A204.1 (cell line): ENCODE measurements around the gene KLHL10.
"Not testable (repeated sequence)": the region's sequence is repeated elsewhere in the genome, so short reads cannot be mapped to it uniquely, and the experiment has no call there.

Source experiments
- FAIRE-seq: peaks from 2 replicates; lab custom pipeline; 2012; peaks lifted over from hg19 to GRCh38; lab: Jason Lieb, UNC

Gene KLHL10

GRCh38 chr17:41813152-41813680 is 24.4 kb upstream of the KLHL10 start:
- FAIRE-seq = no peak

GRCh38 chr17:41813699-41814124 is 23.9 kb upstream of the KLHL10 start:
- no peak for FAIRE-seq

DNA sequence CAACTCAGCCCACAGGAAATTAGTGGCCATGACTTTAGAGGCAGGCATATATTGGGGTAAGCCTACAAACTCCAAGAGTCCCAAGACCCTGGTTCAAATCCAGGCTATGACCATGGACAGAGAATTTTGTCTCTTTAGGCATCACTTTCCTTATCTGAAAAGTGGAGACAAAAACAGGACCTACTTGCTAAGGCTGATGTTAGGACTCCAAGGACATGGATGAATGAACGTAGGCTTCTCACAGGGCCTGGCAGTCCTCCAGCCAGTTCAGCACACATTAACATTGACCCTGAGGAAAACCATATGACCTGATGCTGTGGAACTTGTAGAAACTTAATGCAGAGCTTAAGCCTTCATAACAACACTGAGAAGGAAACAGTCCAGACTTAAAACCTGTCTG is 23.4 kb upstream of the KLHL10 start:
- FAIRE-seq = no peak

GRCh38 chr17:41816637-41817320 is 20.8 kb upstream of the KLHL10 start:
- no peak for FAIRE-seq

DNA sequence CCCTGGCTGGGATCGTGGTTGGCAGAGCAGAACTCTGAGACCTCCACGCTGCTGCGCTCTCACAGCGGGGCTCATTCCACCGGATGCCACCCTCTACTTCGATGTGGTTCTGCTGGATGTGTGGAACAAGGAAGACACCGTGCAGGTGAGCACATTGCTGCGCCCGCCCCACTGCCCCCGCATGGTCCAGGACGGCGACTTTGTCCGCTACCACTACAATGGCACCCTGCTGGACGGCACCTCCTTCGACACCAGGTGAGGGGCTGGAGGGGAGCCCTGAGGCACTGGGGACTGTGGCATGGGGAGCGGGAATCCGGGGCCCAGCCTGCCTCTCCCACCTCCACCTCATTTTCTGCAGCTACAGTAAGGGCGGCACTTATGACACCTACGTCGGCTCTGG is 19.6 kb upstream of the KLHL10 start:
- no peak for FAIRE-seq

GRCh38 chr17:41821776-41822175 is 15.8 kb upstream of the KLHL10 start:
- FAIRE-seq = no peak

GRCh38 chr17:41822216-41823140 is 15.1 kb upstream of the KLHL10 start:
- no peak for FAIRE-seq

DNA sequence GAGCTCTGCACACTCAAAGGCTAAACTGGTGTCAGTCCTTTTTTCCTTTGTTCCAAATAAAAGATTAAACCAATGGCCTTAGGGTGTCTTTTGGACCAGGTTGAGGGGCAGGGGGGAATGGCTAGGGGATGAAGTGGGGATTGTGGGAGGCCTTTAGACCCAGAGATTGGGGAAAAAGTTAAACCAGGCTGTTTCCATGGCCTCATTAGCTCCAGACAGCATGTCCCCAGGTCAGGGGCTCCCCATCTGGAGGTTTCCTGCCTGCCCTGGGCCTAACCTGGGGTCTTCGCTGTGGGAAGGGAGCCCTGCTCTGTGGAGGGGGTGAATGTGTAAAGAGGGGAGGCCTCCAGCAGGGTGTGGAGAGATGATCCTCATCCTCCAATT is 14.5 kb upstream of the KLHL10 start:
- no peak for FAIRE-seq

- no peak for FAIRE-seq
Observed at GRCh38 chr17:41823580-41823979, 14.0 kb upstream of the KLHL10 start.

- FAIRE-seq = no peak
Observed at GRCh38 chr17:41824086-41824485, 13.5 kb upstream of the KLHL10 start.

GRCh38 chr17:41825175-41825845 is 12.3 kb upstream of the KLHL10 start:
- no peak for FAIRE-seq

DNA sequence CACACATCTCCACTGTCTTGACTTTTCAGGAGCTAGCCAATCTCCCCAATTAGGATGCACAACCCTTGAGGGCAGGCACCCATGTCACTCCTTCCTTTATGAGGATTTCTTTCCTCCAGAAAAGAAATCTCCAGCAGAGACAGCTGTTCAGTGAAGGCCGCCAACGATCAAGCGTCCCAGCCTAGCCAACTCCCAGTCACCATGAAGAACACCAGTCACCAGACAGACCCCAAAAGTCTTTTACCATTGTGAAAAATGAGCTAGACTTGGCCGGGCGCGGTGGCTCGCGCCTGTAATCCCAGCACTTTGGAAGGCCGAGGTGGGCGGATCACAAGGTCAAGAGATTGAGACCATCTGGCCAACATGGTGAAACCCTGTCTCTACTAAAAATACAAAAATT is 7.7 kb upstream of the KLHL10 start:
- FAIRE-seq = not testable (repeated sequence)

GRCh38 chr17:41835214-41835799 is 2.3 kb upstream of the KLHL10 start:
- no peak for FAIRE-seq

- FAIRE-seq = no peak
Observed at GRCh38 chr17:41835800-41836549, 1.6 kb upstream of the KLHL10 start, which contains the start of gene NT5C3B. Gene NT5C3B (minus strand): TSS chr17:41836232. CDS start chr17:41836193, 39 bp downstream.

- no peak for FAIRE-seq
Observed at GRCh38 chr17:41836550-41837196, 952 bp upstream of the KLHL10 start.

GRCh38 chr17:41839448-41839847 is 1.8 kb downstream of the KLHL10 start:
- not testable (repeated sequence) for FAIRE-seq

GRCh38 chr17:41840781-41841180 is 3.2 kb downstream of the KLHL10 start:
- FAIRE-seq = not testable (repeated sequence)

DNA sequence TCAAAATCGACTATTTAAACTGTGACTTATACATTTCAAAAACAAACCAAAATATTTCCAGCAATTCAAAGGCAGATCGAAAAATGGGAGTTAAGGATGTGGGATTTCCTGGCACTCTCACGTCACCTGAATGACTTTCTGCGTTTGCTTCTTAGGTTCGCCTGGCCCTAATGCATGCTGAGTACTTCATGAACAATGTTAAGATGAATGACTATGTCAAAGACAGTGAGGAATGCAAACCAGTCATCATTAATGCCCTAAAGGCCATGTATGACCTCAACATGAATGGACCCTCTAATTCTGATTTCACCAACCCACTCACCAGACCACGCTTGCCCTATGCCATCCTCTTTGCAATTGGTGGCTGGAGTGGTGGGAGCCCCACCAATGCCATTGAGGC is 7.3 kb downstream of the KLHL10 start:
- FAIRE-seq = no peak

GRCh38 chr17:41848788-41849187 is 11.2 kb downstream of the KLHL10 start:
- no peak for FAIRE-seq

- FAIRE-seq = no peak
Observed at GRCh38 chr17:41849251-41849990, 11.8 kb downstream of the KLHL10 start.
